A549 (cell line): Measurements from ENCODE around the gene ADAMTS2. TPM values are rescaled to one million over a fixed set of nuclear protein-coding genes. Genes with fewer than 3 reads are reported as not detected.

Experiments
- ATAC-seq, 2 experiments: fragments of 200-7000 bp in 1 of 2; fragments of >200 bp in 1 of 2; cut with Nextera tagmentation in 1 of 2; cut with Tn5 transposase in 1 of 2; 3 replicates each; pipeline versions ENCODE4 v1.8.0 to v1.9.1; 2018 to 2020; ENCODE audit warnings: mild to moderate bottlenecking in 1 of 2, moderate library complexity in 1 of 2
- CTCF ChIA-PET: fragments of 300-600 bp; sonication (Branson Sonifier 250); formaldehyde crosslinking; extraction: SDS; loops from one replicate; lab custom pipeline; 2021; ENCODE audit warnings: antibody characterized with exemption, inconsistent platforms; lab: Yijun Ruan, JAX
- POLR2A ChIA-PET: fragments of 350-600 bp; formaldehyde crosslinking; extraction: SDS; loops from one replicate; lab custom pipeline; 2021; ENCODE audit warnings: antibody characterized with exemption, inconsistent platforms; lab: Yijun Ruan, JAX
- DNase-seq, 2 experiments: peaks; one replicate each; pipeline versions ENCODE4 v3.0.0 to v3.0.0-alpha.2; 2011 to 2016; ENCODE audit warnings: low read depth in 1 of 2, low spot score in 1 of 2
- FAIRE-seq: peaks from 2 replicates; lab custom pipeline; 2011; peaks lifted over from hg19 to GRCh38; lab: Jason Lieb, UNC
- H3K27ac ChIP-seq, 2 experiments: fragments of >200 bp; sonication (Bioruptor Twin); formaldehyde crosslinking; 3 replicates each; pipeline ENCODE4 v1.5.1; 2016 to 2017
- H3K4me1 ChIP-seq: fragments of >200 bp; sonication (Bioruptor Twin); formaldehyde crosslinking; 3 replicates; pipeline ENCODE4 v1.6.1; 2016
- H3K4me2 ChIP-seq: fragments of >200 bp; sonication (Bioruptor Twin); formaldehyde crosslinking; 3 replicates; pipeline ENCODE4 v1.6.1; 2016
- H3K4me3 ChIP-seq: fragments of >200 bp; sonication (Bioruptor Twin); formaldehyde crosslinking; 3 replicates; pipeline ENCODE4 v1.5.1; 2016
- H3K9me3 ChIP-seq: fragments of >200 bp; sonication (Bioruptor Twin); formaldehyde crosslinking; 3 replicates; pipeline ENCODE4 v1.6.1; 2016
- ATOH8 ChIP-seq: fragments of 250-450 bp; sonication (Bioruptor Pico); IDR thresholded peaks from 2 replicates; pipeline ENCODE4 v1.5.0; 2020; ENCODE audit warnings: low read depth, mild to moderate bottlenecking, moderate library complexity
- BHLHE40 ChIP-seq: IDR thresholded peaks from 2 replicates; pipeline ENCODE4 v1.6.1; 2012; ENCODE audit warnings: low read depth, low read length, inconsistent platforms
- CBX8 ChIP-seq: fragments of 200-600 bp; sonication (generic); IDR thresholded peaks from 2 replicates; pipeline ENCODE4 v1.6.1; 2016
- CHD4 ChIP-seq: fragments of 200-600 bp; sonication (generic); IDR thresholded peaks from 2 replicates; pipeline ENCODE4 v1.6.1; 2016; ENCODE audit warnings: antibody characterized with exemption, mild to moderate bottlenecking, borderline replicate concordance
- CTCF ChIP-seq: fragments of >200 bp; sonication (Bioruptor Twin); formaldehyde crosslinking; IDR thresholded peaks from 3 replicates; pipeline ENCODE4 v1.5.1; 2016
- E2F6 ChIP-seq: IDR thresholded peaks from 2 replicates; pipeline ENCODE4 v1.6.1; 2012; ENCODE audit warnings: low read depth, borderline replicate concordance
- EP300 ChIP-seq, 2 experiments: fragments of >200 bp; sonication (Bioruptor Twin); formaldehyde crosslinking; IDR thresholded peaks; 2 replicates in 1 of 2; 3 replicates in 1 of 2; pipeline ENCODE4 v1.6.1; 2016 to 2017
- FOSL2 ChIP-seq, 2 experiments: fragments of 450-650 bp in 1 of 2; fragments of >200 bp in 1 of 2; sonication (Bioruptor Twin) in 1 of 2; formaldehyde crosslinking; IDR thresholded peaks; 2 replicates each; pipeline versions ENCODE4 v1.5.0 to v1.6.1; 2016 to 2020; ENCODE audit warnings: mild to moderate bottlenecking in 1 of 2, moderate library complexity in 1 of 2
- GATA3 ChIP-seq: IDR thresholded peaks from 2 replicates; pipeline ENCODE4 v1.6.1; 2012; ENCODE audit warnings: borderline replicate concordance
- HES2 ChIP-seq: fragments of >200 bp; sonication (Bioruptor Twin); formaldehyde crosslinking; IDR thresholded peaks from 2 replicates; pipeline ENCODE4 v1.6.1; 2016
- HEYL ChIP-seq: fragments of 250-450 bp; sonication (Bioruptor Pico); IDR thresholded peaks from 2 replicates; pipeline ENCODE4 v1.8.0; 2021; ENCODE audit warnings: mild to moderate bottlenecking, moderate library complexity
- JUN ChIP-seq, 2 experiments: fragments of >200 bp; sonication (Bioruptor Twin); formaldehyde crosslinking; IDR thresholded peaks; 2 replicates in 1 of 2; 3 replicates in 1 of 2; pipeline ENCODE4 v1.6.1; 2016 to 2017
- JUNB ChIP-seq: fragments of >200 bp; sonication (Bioruptor Twin); formaldehyde crosslinking; IDR thresholded peaks from 2 replicates; pipeline ENCODE4 v1.6.1; 2016
- KDM5A ChIP-seq: fragments of 200-600 bp; sonication (generic); IDR thresholded peaks from 2 replicates; pipeline ENCODE4 v1.6.1; 2016; ENCODE audit warnings: antibody characterized with exemption, mild to moderate bottlenecking
- MAFK ChIP-seq: fragments of 450-650 bp; IDR thresholded peaks from 2 replicates; pipeline ENCODE4 v1.6.1; 2014; ENCODE audit not compliant: partially characterized antibody
- MAX ChIP-seq: IDR thresholded peaks from 2 replicates; pipeline ENCODE4 v1.6.1; 2012
- MAZ ChIP-seq: fragments of 150-350 bp; IDR thresholded peaks from 2 replicates; pipeline ENCODE4 v1.6.1; 2014; ENCODE audit warnings: antibody characterized with exemption, low read depth, low read length, borderline replicate concordance
- NR3C1 ChIP-seq: fragments of >200 bp; sonication (Bioruptor Twin); formaldehyde crosslinking; IDR thresholded peaks from 3 replicates; pipeline ENCODE4 v1.6.1; 2017
- PBX3 ChIP-seq: IDR thresholded peaks from 2 replicates; pipeline ENCODE4 v1.6.1; 2012
- PHF8 ChIP-seq: fragments of 200-600 bp; sonication (generic); IDR thresholded peaks from 2 replicates; pipeline ENCODE4 v1.6.1; 2016; ENCODE audit warnings: low read depth, mild to moderate bottlenecking, antibody characterized with exemption, moderate library complexity, borderline replicate concordance
- RAD21 ChIP-seq, 2 experiments: fragments of >200 bp in 1 of 2; sonication (Bioruptor Twin) in 1 of 2; formaldehyde crosslinking in 1 of 2; IDR thresholded peaks in 1 of 2; conservative IDR thresholded peaks in 1 of 2; 2 replicates in 1 of 2; 3 replicates in 1 of 2; pipeline ENCODE4 v1.6.1; 2012 to 2018; ENCODE audit warnings: inconsistent platforms in 1 of 2
- RCOR1 ChIP-seq: fragments of 150-350 bp; IDR thresholded peaks from 2 replicates; pipeline ENCODE4 v1.6.1; 2014; ENCODE audit warnings: antibody characterized with exemption, low read length, low read depth
- REST ChIP-seq: fragments of 200-600 bp; sonication (generic); IDR thresholded peaks from 2 replicates; pipeline ENCODE4 v1.6.1; 2016; ENCODE audit warnings: antibody characterized with exemption, mild to moderate bottlenecking, moderate library complexity
- RFX5 ChIP-seq: fragments of 450-650 bp; IDR thresholded peaks from 2 replicates; pipeline ENCODE4 v1.7.1; 2014; ENCODE audit warnings: antibody characterized with exemption, mild to moderate bottlenecking, moderate library complexity
- TFCP2L1 ChIP-seq: fragments of 250-450 bp; sonication (Bioruptor Pico); IDR thresholded peaks from 2 replicates; pipeline ENCODE4 v1.5.0; 2021; ENCODE audit warnings: mild to moderate bottlenecking
- ZFP36 ChIP-seq: fragments of 450-650 bp; IDR thresholded peaks from 2 replicates; pipeline ENCODE4 v1.6.1; 2014; ENCODE audit warnings: borderline replicate concordance; ENCODE audit not compliant: partially characterized antibody
- ZSCAN20 ChIP-seq: fragments of 250-450 bp; sonication (Bioruptor Pico); IDR thresholded peaks from 2 replicates; pipeline ENCODE4 v1.8.0; 2022; ENCODE audit warnings: mild to moderate bottlenecking, moderate library complexity
- WGBS: methylation state at CpG from one replicate; pipeline ENCODE4 v1.1.6; 2017; ENCODE audit errors: missing lambda C conversion rate; 5-methylcytosine and 5-hydroxymethylcytosine counted together
- polyA plus RNA-seq, 4 experiments: library from polyadenylated mRNA; depleted of rRNA in 3 of 4; stranded (reverse); fragments of >200 nt; fragmentation: RNase III in 1 of 4; extraction: RNeasy Plus Mini Kit Qiagen cat#74134 plus additional on column Dnase treatment in 1 of 4; gene quantifications; 2 replicates in 3 of 4; 3 replicates in 1 of 4; pipeline ENCODE4 v1.2.3, GENCODE V29; 2011 to 2017

ADAMTS2 gene
- polyA plus RNA-seq, 2 of the 4 experiments (the other 2 are of a cell fraction): not detected

- H3K4me2 ChIP-seq: no peak overlapping the region
- H3K4me3 ChIP-seq: no peak overlapping the region
- FAIRE-seq: no peak
- no peak overlapping the region for H3K27ac ChIP-seq
- WGBS: 27% methylated on average over 9 of the region's 16 CpGs
- POLR2A ChIA-PET: no interaction called here
- H3K9me3 ChIP-seq: peaks cover 15% of the 10 kb centered on the region; the same call in 1 of the 3 replicates
- DNase-seq: no peak
- H3K4me1 ChIP-seq: no peaks in the 10 kb centered on the region
- TF ChIP-seq CHD4 (no peak), RCOR1 (no peak), CBX8 (no peak), PBX3 (no peak), JUNB (no peak), PHF8 (no peak), MAZ (no peak), ZSCAN20 (CRISPR knock-in tag) (no peak), E2F6 (no peak), EP300 (IDR thresholded peaks at IDR 0.05) (no peak), NR3C1 (no peak), GATA3 (no peak), HEYL (no peak), MAFK (no peak), ZFP36 (no peak), FOSL2 (IDR thresholded peaks at IDR 0.05) (no peak), FOSL2 (CRISPR knock-in tag; IDR thresholded peaks at IDR 0.05) (no peak), BHLHE40 (no peak), HES2 (no peak), RAD21 (conservative IDR thresholded peaks at IDR 0.05 in 1 of 2, IDR thresholded peaks at IDR 0.05 in 1 of 2) (no peak)
- CTCF ChIA-PET: no interaction called here
- no peak for ATAC-seq
Measured at GRCh38 chr5:179134511-179134910, 210.8 kb downstream of the ADAMTS2 start.

- TF ChIP-seq PHF8 (no peak), KDM5A (no peak), MAX (no peak), CTCF (no peak), E2F6 (no peak), REST (no peak), BHLHE40 (no peak), CHD4 (no peak), RFX5 (no peak), JUN (IDR thresholded peaks at IDR 0.05) (no peak), TFCP2L1 (no peak), ATOH8 (CRISPR knock-in tag) (no peak), FOSL2 (IDR thresholded peaks at IDR 0.05) (no peak), FOSL2 (CRISPR knock-in tag; IDR thresholded peaks at IDR 0.05) (no peak), ZSCAN20 (CRISPR knock-in tag) (no peak)
- no peak for DNase-seq
- ChIA-PET POLR2A (no interaction called here), CTCF (no interaction called here)
- H3K9me3 ChIP-seq: peaks cover 18% of the 10 kb centered on the region; the same call in 1 of the 3 replicates
- ATAC-seq: no peak
- H3K4me2 ChIP-seq: no peak overlapping the region
- FAIRE-seq: no peak
- H3K4me1 ChIP-seq: no peaks in the 10 kb centered on the region
- no peak overlapping the region for H3K27ac ChIP-seq
- WGBS: 37% methylated on average over 20 of the region's 23 CpGs
- H3K4me3 ChIP-seq: no peak overlapping the region
Measured at GRCh38 chr5:179132586-179133355, 212.5 kb downstream of the ADAMTS2 start.
